WTC11 (cell line): ENCODE results near the gene CD34.

Experiments used
- ATF3 ChIP-seq: sonication (generic); formaldehyde crosslinking; conservative IDR thresholded peaks from 2 replicates; pipeline ENCODE4 v1.8.1; 2022; ENCODE audit warnings: mild to moderate bottlenecking, missing genetic modification reagents
- CTCF ChIP-seq: fragments of 200-600 bp; IDR thresholded peaks from 2 replicates; pipeline ENCODE4 v1.8.0; 2022; ENCODE audit warnings: antibody characterized with exemption
- FOXP1 ChIP-seq: sonication (generic); formaldehyde crosslinking; IDR thresholded peaks from 2 replicates; pipeline ENCODE4 v1.8.0; 2022; ENCODE audit warnings: missing genetic modification reagents, mild to moderate bottlenecking, moderate library complexity, borderline replicate concordance
- IRF1 ChIP-seq: sonication (generic); formaldehyde crosslinking; IDR thresholded peaks from 2 replicates; pipeline ENCODE4 v1.8.0; 2023; ENCODE audit warnings: missing genetic modification reagents
- PRDM15 ChIP-seq: sonication (generic); formaldehyde crosslinking; IDR thresholded peaks from 2 replicates; pipeline ENCODE4 v1.8.0; 2022; ENCODE audit warnings: missing genetic modification reagents
- ZNF416 ChIP-seq: fragments of 250-450 bp; sonication (Bioruptor Pico); IDR thresholded peaks from 2 replicates; pipeline ENCODE4 v1.9.0; 2021; ENCODE audit warnings: mild to moderate bottlenecking, inconsistent platforms

GRCh38 chr1:207847116-207847515, 63.8 kb downstream of the CD34 start:
- TF ChIP-seq FOXP1 (CRISPR knock-in tag) (no peak), CTCF (no peak), ZNF416 (CRISPR knock-in tag) (no peak), PRDM15 (CRISPR knock-in tag) (no peak), IRF1 (CRISPR knock-in tag) (no peak), ATF3 (no peak)
